ENCODE measurements around the gene MAPK12. TPM values are rescaled to one million over a fixed set of nuclear protein-coding genes. Genes with fewer than 3 reads are reported as not detected.

The MAPK12 gene
- total and polyA plus RNA-seq, 12 donors = 10.6 to 23.0 (median 16.1) TPM

- DNase-seq (no peak), ATAC-seq (no peak)
- peaks cover 15 to 60% (median 49%) of the 10 kb centered on the region in 9 donors for H3K4me1 ChIP-seq
- TF ChIP-seq CTCF (IDR thresholded peaks at IDR 0.05) = peak in 1 of 9 donors; percentile 22
- 34 to 39% methylated on average over 23 to 26 of the region's 26 CpGs for WGBS, 2 donors
- peaks cover 0 to 55% (median 0%) of the 10 kb centered on the region in 7 donors for H3K27me3 ChIP-seq
- H3K36me3 ChIP-seq = peaks cover 0 to 29% (median 15%) of the 10 kb centered on the region in 9 donors
- H3K27ac ChIP-seq = peak overlapping the region in 6 of 10 donors; percentile 16 to 83 (median 65)
- peak overlapping the region in 9 of 10 donors; percentile 44 to 75 (median 59) for H3K4me3 ChIP-seq
- intact Hi-C loops (cut with DNase I) = loop anchor here in 3 of 10 donors (5.0 kb wide), 2 partner anchors 35 to 70 kb away; partner anchors contain the start of genes PPP6R2 (in 3 of the 3) and PLXNB2 (in 1 of the 3)
- no peaks in the 10 kb centered on the region for H3K9me3 ChIP-seq
Measured at GRCh38 chr22:50272044-50272802, 10.7 kb upstream of the MAPK12 start.

GRCh38 chr22:50271519-50271970 is 10.1 kb upstream of the MAPK12 start:
- Histone ChIP-seq H3K27me3 (peaks cover 0 to 62% (median 0%) of the 10 kb centered on the region in 7 donors), H3K27ac (peak overlapping the region in 9 of 10 donors; percentile 61 to 86 (median 82)), H3K9me3 (no peaks in the 10 kb centered on the region), H3K4me3 (peak overlapping the region; percentile 26 to 75 (median 58)), H3K36me3 (peaks cover 0 to 22% (median 11%) of the 10 kb centered on the region in 9 donors), H3K4me1 (peaks cover 19 to 66% (median 53%) of the 10 kb centered on the region in 9 donors)
- intact Hi-C loops (cut with DNase I) = loop anchor here in 4 of 10 donors (2.0 to 5.0 kb wide), 3 partner anchors 36 to 71 kb away; partner anchors contain the start of genes PPP6R2 (in 3 of the 4), DENND6B (in 1 of the 4) and PLXNB2 (in 1 of the 4)
- 1% methylated on average over 45 of the region's 45 CpGs for WGBS, 2 donors
- ATAC-seq = peak; percentile 17 to 65 (median 42)
- peak in 5 of 9 donors; percentile 24 to 52 (median 39) for TF ChIP-seq CTCF (IDR thresholded peaks at IDR 0.05)
- peak; percentile 67 to 79 for DNase-seq

- peak overlapping the region; percentile 26 to 75 (median 58) for H3K4me3 ChIP-seq
- peaks cover 0 to 66% (median 0%) of the 10 kb centered on the region in 7 donors for H3K27me3 ChIP-seq
- TF ChIP-seq CTCF (IDR thresholded peaks at IDR 0.05) = no peak
- intact Hi-C loops (cut with DNase I) = loop anchor here in 4 of 10 donors (2.0 to 5.0 kb wide), 3 partner anchors 36 to 71 kb away; partner anchors contain the start of genes PPP6R2 (in 3 of the 4), DENND6B (in 1 of the 4) and PLXNB2 (in 1 of the 4)
- 1% methylated on average over 53 of the region's 53 CpGs for WGBS, 2 donors
- H3K27ac ChIP-seq = peak overlapping the region in 9 of 10 donors; percentile 61 to 86 (median 82)
- H3K9me3 ChIP-seq = no peaks in the 10 kb centered on the region
- DNase-seq = peak; percentile 74 to 82
- ATAC-seq = peak; percentile 34 to 61 (median 57)
- peaks cover 19 to 66% (median 53%) of the 10 kb centered on the region in 9 donors for H3K4me1 ChIP-seq
- peaks cover 0 to 17% (median 9%) of the 10 kb centered on the region in 9 donors for H3K36me3 ChIP-seq
Measured at GRCh38 chr22:50270666-50271394, 9.3 kb upstream of the MAPK12 start.

Measured in heart right ventricle (tissue), 16 donors.